ENCODE results near the gene PIK3IP1.
"Not testable (repeated sequence)": the region's sequence is repeated elsewhere in the genome, so short reads cannot be mapped to it uniquely, and the experiment has no call there.

Gene PIK3IP1

GRCh38 chr22:31248965-31249958 lies 43.0 kb downstream of the PIK3IP1 start:
- no peak for DNase-seq

- peak; percentile 46 to 72 (median 64) for DNase-seq
These were observed 44.0 kb downstream of the PIK3IP1 start for GRCh38 chr22:31248138-31248745.

DNA sequence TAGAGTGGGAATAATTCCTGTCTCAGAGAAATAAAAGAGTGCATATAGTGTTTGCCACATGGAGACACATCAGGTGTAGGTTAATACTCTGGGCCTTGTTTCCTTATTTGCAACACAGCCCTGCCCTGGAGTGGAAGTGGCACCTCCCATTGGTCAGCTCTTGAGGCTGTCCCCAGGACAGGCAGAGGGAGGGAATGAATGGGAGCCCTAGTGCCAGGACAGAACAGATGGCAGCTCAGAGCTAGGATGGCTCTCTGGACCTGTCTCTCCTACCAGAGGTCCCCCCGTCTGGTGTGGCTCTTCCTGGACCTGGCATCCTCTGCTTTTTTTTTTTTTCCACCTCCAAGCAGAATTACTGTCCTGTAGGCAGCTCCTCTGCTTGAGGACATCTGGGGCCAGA lies 44.6 kb downstream of the PIK3IP1 start:
- no peak for DNase-seq

- no peak for DNase-seq
These were observed 45.6 kb downstream of the PIK3IP1 start for GRCh38 chr22:31246687-31247086.

GRCh38 chr22:31245998-31246397 lies 46.3 kb downstream of the PIK3IP1 start:
- not testable (repeated sequence) for DNase-seq

GRCh38 chr22:31244943-31245451 lies 47.3 kb downstream of the PIK3IP1 start:
- no peak for DNase-seq

GRCh38 chr22:31244046-31244942 lies 48.0 kb downstream of the PIK3IP1 start:
- DNase-seq = no peak

- DNase-seq = no peak
These were observed 48.8 kb downstream of the PIK3IP1 start for GRCh38 chr22:31243339-31244045.

DNA sequence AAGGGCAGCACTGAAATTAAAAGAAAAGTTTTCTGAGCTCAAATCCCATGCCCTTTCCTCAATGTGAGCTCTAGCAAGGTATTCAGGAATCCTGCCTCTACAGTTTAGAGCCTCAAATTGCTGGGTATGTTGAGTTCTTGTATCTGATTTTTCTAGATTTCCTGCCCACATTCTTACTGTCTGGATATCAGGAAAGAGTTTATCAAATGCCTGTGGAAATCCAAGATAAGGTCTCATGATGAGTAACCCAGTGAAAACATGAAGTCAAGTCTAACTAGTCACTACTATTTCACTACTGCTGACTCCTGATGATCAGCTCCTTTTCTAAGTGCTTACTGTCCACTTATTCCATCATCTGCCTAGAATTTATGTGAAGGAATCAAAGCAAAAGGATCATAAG lies 50.4 kb downstream of the PIK3IP1 start:
- DNase-seq = no peak

DNA sequence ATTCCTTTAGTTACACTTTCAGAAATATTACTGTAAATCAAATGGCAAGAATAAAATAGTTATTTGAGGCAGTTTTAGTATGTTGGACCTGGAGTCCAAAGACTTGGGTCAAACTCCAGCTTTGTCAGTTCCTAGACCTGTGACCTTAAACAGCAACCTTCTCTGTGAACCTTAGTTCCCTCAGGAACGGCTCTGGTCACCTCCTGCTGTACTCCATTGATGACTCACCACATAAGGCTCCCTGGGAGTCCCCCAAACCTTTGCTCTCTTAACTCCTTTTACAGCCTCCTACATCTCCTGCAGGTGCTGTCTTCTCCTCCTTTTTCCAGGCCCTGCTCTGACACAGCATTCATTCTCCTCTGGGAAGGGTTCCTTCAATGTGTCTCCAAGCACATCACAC lies 51.1 kb downstream of the PIK3IP1 start:
- no peak for DNase-seq

GRCh38 chr22:31239771-31240370 lies 52.4 kb downstream of the PIK3IP1 start:
- no peak for DNase-seq

- no peak for DNase-seq
These were observed 54.2 kb downstream of the PIK3IP1 start for GRCh38 chr22:31238057-31238456.

- not testable (repeated sequence) for DNase-seq
These were observed 56.2 kb downstream of the PIK3IP1 start for GRCh38 chr22:31236044-31236443.

DNA sequence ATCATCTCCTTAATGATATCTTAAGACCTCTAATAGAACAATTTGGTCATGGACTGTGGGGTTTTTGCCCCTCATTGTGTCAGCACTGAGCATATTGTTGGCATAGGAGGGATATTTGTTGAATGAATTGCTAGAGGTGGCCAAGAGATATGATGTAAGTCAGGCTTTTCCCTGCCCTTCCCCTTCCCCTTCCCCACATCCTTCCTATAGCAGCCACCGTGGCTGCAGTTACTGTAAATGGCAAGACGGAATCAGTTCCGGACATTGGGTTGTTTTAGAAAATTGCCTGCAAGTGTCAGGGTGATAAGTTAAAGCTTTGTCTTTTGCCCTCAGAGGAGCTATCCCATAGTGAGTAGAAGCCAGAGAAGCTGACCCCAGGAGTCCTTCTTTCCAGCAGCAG lies 57.2 kb downstream of the PIK3IP1 start:
- no peak for DNase-seq

DNA sequence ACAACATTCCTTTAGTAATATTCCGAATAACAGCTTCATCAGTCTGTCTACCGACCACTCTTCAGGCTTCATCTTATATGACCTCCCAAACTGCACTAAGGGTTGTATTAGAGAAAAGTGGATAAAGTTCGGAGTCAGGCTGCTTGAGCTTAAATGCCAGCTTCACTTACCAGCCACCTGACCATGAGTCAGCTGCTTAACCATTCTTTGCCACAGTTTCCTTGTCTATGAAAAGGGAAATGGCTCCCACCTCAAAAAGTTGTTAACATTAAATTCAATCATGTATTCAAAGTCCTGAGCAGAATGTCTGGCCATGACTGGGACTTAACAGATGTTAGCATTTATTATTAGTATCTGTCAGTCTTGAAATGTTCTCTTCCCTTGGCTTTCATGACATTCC lies 59.3 kb downstream of the PIK3IP1 start:
- no peak for DNase-seq

All from stimulated activated naive CD4-positive, alpha-beta T cell (primary cell).